HG03558 (cell line): ENCODE data around the gene S100A4.
A peak's percentile ranks its signal among the peaks of the same experiment; 100 is the strongest.
"Not testable (repeated sequence)": the region's sequence is repeated elsewhere in the genome, so short reads cannot be mapped to it uniquely, and the experiment has no call there.

Source experiments
- ATAC-seq: cut with Tn5 transposase; IDR thresholded peaks from one replicate; pipeline ENCODE4 v1.9.1; 2021; ENCODE audit warnings: moderate number of reproducible peaks; ENCODE audit not compliant: unreplicated experiment; ENCODE audit errors: extremely low read depth

Gene S100A4

DNA sequence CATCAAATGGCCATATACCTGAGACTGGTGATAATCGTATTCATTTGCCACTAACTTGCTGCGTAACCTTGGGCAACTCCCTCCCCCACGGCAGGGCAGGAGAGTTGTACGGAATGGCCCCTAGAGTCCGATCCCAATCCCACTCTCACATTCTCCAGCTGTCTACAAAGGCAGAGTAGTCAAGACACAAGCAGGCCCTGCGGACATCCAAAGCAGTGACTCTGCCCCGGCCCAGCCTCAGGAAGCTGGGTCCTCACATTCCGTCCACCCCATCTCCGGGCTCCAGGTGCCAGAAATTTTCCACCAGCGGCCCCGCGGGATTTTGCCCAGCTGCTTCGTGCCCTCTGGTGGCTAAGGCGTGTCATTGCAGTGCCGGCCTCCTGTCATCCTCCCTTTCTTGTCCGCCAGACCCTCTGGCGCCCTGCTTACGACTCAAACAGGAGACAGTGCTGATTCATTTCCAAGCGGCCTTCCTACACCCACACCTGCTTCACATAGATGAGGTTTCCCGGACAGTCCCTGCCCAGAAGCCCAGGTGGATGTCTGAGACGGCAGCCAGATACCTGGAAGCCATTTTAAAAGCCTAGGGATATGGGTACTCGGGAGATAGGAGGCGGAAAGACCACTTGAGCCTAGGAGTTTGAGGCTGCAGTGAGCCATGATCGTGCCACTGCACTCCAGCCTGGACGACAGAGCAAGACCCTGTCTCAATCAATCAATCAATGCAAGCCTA lies 22.9 kb upstream of the S100A4 start:
- no peak for ATAC-seq

DNA sequence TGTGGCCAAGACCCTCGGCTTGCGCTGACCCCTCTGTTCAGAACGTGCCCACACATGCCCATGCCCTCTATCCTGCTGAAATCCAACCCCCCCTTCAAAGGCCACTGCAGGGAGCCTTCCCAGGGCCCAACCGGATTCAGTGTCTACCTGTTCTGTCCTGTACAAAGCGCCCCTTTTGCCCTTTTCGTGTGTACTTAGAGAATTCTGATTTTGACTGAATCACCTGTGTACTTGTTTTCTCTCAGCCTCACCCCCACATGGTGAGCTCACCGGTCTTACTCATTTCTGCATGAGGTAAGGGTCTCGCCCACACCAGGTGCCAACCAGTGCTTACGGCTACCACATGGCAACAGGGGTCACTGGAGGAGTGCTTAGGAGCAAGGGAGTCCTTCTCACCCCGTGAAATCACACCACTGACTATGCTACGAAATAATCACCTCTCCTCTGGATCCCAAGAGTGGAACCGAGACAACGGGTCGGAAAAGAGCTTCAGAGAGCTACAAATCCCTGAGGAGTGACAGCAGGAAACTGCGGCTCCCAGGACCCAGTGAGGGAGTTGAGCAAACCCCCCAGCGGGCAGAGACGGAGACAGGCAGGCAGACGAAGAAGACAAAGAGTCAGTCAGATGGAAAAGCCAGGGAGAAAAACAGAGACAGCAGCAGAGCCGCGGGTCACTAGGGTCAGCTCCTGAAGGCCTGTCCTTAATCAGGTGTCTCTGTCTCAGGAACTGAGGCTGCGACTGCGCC lies 22.2 kb upstream of the S100A4 start:
- no peak for ATAC-seq

GRCh38 chr1:153566414-153567371 lies 21.1 kb upstream of the S100A4 start:
- ATAC-seq: no peak

DNA sequence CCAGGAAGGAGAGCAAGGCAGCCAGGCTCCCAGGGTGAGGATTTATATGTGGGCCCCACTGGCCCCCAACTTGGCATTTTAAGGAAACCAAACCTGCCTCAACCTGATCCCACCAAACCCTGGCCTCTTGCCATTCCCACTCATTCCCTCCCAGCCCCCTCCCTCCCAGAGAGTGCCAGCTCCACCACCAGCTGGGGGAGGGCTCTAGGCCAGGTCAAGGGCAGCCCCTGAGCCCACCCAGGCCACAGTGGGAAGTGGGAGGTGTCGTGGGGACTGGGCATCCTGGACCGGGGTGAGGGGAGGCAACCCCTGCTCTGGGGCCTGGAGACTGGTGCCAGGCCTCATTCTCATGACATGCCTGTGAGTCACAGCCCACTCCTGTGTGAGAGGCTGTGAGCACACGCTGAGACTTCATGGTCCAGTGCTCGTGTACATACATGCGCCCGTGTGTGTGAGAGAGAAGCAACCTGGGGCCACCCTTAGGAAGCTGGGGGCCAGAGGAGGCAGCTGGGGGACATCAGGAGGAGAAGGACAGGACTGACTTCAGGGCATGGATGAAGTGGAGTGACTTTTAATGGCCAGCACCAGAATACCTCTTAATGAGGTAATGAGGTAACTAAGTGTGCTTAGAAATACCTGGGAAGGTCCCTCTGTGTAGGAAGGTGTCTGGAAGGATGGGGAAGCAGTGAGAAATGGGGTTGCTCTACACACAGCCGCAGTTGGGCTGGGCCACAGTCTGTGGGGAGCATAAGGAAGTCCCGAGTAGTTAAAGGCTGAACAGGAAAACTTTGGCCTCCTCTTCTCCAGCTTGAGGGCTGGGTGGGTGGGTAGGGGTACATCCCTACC lies 20.1 kb upstream of the S100A4 start, which contains the start of gene S100A2:
TSS of gene S100A2 (minus strand) at position 316 of the 846 bp plus-strand sequence. CDS start 1,967 bp downstream, outside the sequence.
- ATAC-seq: peak; percentile 45

DNA sequence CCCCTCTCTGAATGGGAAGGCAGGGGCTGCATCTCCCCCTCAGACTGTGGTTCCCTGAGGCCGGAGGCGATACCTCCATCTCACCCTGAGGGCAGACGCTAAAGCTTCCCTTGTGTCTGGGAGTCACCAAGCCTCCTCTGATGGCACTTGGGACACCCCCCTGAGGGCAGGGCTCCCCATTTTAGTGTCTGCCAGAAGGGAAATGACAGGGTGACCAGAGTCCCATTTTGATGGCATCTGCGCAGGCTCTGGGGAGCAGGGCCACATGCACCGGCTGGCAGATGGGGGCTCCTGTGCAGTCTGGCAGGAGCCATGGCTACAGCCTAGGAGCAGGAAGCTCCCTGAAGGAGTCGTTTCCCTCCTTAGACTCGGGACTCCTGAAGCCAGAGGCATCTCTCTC lies 18.4 kb upstream of the S100A4 start:
- ATAC-seq: no peak

GRCh38 chr1:153563483-153563901 lies 17.9 kb upstream of the S100A4 start:
- no peak for ATAC-seq

DNA sequence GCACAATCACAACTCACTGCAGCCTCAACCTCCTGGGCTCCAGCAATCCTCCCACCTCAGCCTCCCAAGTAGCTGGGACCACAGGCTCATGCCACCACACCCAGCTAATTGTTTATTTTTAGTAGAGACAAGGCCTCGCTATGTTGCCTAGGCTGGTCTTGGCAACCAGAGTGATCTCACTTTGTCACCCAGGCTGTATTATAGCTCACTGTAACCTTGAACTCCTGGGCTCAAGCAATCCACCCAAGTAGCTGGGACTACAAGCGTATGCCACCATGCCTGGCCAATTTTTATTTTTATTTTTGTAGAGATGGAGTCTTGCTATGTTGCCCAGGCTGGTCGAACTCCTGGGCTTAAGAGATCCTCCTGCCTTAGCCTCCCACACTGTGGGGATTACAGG lies 16.4 kb upstream of the S100A4 start:
- ATAC-seq: not testable (repeated sequence)

- ATAC-seq: no peak
Observed at GRCh38 chr1:153561466-153561985, 15.9 kb upstream of the S100A4 start.

DNA sequence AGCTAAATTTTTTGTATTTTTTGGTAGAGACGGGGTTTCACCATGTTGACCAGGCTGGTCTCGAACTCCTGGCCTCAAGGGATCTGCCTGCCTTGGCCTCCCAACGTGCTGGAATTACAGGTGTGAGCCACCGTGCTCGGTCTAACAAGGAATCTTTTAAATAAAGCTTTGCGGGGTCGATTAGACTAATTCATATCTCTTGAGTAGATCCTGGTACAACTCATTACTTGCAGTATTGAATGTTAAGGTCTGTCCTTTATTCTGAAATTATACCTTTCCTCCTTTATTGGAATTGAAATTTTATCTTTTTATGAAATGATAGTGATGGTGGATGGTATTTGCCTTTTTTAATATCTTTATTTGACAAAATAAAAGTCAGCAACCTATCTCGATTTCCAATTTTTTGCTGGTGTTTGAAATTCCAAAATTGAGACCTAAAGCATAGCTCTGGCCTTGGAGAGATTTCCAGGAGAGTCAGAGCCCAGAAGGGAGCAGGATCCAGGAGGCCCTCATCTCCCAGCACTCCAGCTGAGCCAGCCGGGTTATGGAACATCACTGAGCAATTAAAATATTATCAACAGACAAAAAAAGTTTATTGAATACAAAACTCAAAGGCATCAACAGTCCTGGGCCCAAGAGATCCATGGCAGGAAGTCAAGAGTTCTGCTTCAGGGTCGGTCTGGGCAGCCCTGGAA lies 15.3 kb upstream of the S100A4 start:
- ATAC-seq: no peak

DNA sequence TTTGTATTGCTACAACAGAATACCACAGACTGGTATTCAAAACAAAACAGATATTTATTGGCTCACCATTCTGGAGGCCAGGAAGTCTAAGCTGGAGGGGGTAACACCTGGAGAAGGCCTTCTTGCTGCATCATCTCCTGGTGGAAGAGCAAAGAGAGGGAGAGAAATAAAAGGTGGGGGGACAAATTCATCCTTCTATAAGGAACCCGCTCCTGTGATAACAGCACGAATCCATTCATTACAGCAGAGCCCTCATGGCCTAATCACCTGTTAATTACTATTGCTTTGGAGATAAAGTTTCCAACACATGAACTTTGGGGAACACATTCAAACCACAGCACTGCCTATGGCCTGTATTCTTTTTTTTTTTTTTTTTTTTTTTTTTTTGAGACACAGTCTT lies 14.6 kb upstream of the S100A4 start:
- ATAC-seq: no peak

GRCh38 chr1:153557877-153558276 lies 12.3 kb upstream of the S100A4 start:
- ATAC-seq: no peak

GRCh38 chr1:153556348-153556747 lies 10.7 kb upstream of the S100A4 start:
- no peak for ATAC-seq

GRCh38 chr1:153553830-153554541 lies 8.4 kb upstream of the S100A4 start:
- no peak for ATAC-seq

GRCh38 chr1:153553096-153553495 lies 7.5 kb upstream of the S100A4 start:
- no peak for ATAC-seq

GRCh38 chr1:153552335-153552734 lies 6.7 kb upstream of the S100A4 start:
- ATAC-seq: no peak

DNA sequence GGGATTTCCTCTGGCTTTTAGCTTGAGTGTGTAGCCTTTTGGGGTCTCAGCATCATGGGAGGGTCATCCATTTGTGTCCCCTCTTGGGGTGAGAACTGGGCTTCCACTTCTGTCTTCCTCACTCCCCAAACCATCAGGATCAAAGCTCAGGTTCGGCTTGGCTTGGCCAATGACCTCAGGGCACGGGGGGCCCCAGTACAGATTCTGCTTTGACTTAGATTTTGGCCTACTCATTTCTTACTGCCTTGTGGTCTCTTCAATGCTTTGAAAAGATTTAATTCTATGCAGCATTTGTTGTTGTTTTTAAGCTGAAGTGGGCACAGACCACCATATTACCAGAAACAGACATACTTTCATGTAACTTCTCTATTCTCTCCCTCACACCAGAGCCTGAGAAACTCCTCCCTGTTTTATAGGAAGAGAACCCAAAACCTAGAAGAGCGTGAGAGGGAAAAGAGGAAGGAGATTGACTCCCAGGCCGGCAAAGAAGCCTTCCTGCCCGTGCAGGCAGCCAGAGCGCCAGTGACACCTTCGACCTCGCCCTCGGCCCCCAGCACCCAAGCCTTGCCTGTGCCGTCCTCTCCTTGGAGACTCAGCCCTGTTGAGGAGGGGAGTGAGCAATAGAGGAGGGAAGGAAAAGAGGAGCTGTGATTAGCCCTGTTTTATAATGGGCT lies 5.4 kb upstream of the S100A4 start:
- ATAC-seq: no peak

DNA sequence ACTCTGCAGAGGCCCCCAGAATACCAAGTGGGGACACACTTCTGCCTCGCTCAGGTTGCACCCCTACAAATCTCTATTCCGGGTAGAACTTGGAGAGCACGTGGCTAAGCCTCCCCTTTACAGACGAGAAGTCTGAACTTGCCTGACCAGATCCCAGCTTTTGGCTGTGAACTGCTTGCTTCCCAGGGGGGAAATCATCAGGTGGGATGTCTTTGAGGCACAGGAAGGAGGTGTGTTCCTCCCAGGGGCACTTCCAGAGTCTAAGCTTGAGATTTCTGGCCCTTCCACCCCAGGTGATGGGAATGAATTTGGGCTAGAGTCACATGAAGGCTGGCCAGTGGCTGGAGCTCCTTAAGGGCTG lies 4.8 kb upstream of the S100A4 start:
- ATAC-seq: no peak
